ENCODE results near the gene PACRG.

- TF ChIP-seq ZNF331 (CRISPR knock-in tag; IDR thresholded peaks at IDR 0.05; ENCODE audit: low read depth) (no peak), EZH2 (IDR thresholded peaks at IDR 0.05; ENCODE audit: low read depth, unreplicated experiment) (no peak), CTCF (conservative IDR thresholded peaks at IDR 0.05; ENCODE audit: low read depth in 2 of 2) (no peak), POLR2AphosphoS5 (IDR thresholded peaks at IDR 0.05; ENCODE audit: low read depth) (no peak), CREB1 (CRISPR knock-in tag; IDR thresholded peaks at IDR 0.05; ENCODE audit: low read depth) (no peak), REST (IDR thresholded peaks at IDR 0.05; ENCODE audit: unreplicated experiment) (no peak), JUNB (IDR thresholded peaks at IDR 0.05; ENCODE audit: unreplicated experiment) (no peak), STAT1 (IDR thresholded peaks at IDR 0.05; ENCODE audit: unreplicated experiment) (no peak), ZNF114 (CRISPR knock-in tag; IDR thresholded peaks at IDR 0.05) (no peak), EZH2phosphoT487 (IDR thresholded peaks at IDR 0.05; ENCODE audit: unreplicated experiment) (no peak)
These were observed 471.6 kb downstream of the PACRG start for GRCh38 chr6:163199371-163199770.
